Testis (tissue), 2 donors: Measurements from ENCODE around the gene NHERF1.

Experiments used
- CTCF ChIP-seq, 3 experiments: fragments of 450-650 bp in 2 of 3; fragments of 200-600 bp in 1 of 3; sonication (generic) in 1 of 3; IDR thresholded peaks; one replicate each; pipeline ENCODE4 v1.5.1; 2016 to 2019; ENCODE audit warnings: antibody characterized with exemption in 3 of 3, mild to moderate bottlenecking in 2 of 3, moderate library complexity in 1 of 3
- POLR2A ChIP-seq: fragments of 450-650 bp; IDR thresholded peaks from one replicate; pipeline ENCODE4 v1.6.1; 2017; ENCODE audit warnings: antibody characterized with exemption, mild to moderate bottlenecking, moderate library complexity

DNA sequence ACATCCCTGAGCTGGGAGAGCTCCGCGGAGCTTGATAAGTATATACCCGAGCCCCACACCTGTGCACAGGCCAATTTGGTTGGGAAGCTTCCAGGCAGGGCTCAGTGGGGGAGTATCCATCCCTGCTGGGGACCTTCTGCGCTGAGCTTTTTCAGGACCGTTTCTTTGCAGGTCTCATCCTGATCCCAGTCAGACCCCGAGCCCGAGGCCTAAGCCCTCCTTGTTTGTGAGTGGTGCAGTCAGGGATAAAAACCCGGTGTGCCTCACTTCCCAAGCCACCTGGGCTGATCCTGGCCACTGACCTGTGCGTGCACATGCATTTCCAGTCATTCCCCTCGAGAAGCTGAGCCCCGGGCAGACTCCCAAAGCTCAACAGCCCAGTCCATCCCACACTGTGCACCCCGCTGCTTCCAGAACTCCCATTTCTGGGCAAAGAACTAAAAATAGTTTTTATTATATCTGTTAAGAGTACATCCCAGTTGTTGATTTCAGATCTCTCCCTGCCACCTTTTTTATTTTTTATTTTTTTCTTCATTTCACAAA lies 55.0 kb downstream of the NHERF1 start:
- TF ChIP-seq CTCF (IDR thresholded peaks at IDR 0.05) (no peak), POLR2A (no peak)
